Measurements from ENCODE around the gene LILRB3. TPM values are rescaled to one million over a fixed set of nuclear protein-coding genes. Genes with fewer than 3 reads are reported as not detected.
"Not testable (repeated sequence)": the region's sequence is repeated elsewhere in the genome, so short reads cannot be mapped to it uniquely, and the experiment has no call there.

Gene LILRB3
- total and polyA plus RNA-seq, 5 donors, result 0.95 to 5.7 (median 4.7) TPM

DNA sequence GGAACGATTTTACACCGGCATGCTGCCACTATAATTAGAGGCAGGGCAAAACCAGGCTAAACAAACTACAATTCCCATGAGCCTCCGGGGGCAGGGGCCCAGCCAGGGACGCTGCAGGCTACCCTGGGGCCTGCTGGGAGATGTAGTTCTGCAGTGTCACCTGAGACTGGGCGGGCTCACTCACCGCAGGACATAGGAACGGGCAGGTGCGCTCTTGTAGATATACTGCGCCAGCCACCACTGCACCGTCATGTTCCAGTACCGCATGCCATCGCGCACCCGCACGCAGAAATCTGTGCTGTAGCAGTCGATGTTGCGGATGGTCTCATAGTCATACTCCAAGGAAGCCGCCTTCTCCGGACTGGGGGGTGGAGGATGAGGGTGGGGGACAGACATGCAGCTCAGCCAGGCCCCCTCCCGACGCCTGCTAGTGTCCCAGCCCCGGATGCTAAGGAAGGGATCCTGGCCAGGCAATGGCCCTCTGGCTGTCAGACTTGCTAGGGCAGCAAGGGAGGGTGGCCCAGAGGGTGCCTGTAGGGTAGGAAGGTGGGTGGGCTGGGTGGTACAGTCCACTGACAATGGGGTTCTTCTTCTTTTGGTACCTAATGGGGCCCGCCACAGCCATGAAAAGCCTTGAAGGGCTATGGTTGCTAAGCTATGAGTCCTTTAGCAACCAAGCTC lies 44.1 kb downstream of the LILRB3 start:
- intact Hi-C loops (cut with DNase I), result no loop called here
- Histone ChIP-seq H3K27ac (ENCODE audit: low read length) (no peak overlapping the region), H3K4me3 (ENCODE audit: low read length) (no peak overlapping the region), H3K4me1 (ENCODE audit: control insufficient read depth, insufficient read depth, low read length) (no peaks in the 10 kb centered on the region), H3K9me3 (ENCODE audit: control insufficient read depth, low read length) (no peaks in the 10 kb centered on the region), H3K27me3 (ENCODE audit: control insufficient read depth, insufficient read depth) (no peaks in the 10 kb centered on the region)
- WGBS, result 74% methylated on average over 23 of the region's 23 CpGs
- ATAC-seq (peak; percentile 70 to 75), DNase-seq (peak in 1 of 3 donors; percentile 66)

DNA sequence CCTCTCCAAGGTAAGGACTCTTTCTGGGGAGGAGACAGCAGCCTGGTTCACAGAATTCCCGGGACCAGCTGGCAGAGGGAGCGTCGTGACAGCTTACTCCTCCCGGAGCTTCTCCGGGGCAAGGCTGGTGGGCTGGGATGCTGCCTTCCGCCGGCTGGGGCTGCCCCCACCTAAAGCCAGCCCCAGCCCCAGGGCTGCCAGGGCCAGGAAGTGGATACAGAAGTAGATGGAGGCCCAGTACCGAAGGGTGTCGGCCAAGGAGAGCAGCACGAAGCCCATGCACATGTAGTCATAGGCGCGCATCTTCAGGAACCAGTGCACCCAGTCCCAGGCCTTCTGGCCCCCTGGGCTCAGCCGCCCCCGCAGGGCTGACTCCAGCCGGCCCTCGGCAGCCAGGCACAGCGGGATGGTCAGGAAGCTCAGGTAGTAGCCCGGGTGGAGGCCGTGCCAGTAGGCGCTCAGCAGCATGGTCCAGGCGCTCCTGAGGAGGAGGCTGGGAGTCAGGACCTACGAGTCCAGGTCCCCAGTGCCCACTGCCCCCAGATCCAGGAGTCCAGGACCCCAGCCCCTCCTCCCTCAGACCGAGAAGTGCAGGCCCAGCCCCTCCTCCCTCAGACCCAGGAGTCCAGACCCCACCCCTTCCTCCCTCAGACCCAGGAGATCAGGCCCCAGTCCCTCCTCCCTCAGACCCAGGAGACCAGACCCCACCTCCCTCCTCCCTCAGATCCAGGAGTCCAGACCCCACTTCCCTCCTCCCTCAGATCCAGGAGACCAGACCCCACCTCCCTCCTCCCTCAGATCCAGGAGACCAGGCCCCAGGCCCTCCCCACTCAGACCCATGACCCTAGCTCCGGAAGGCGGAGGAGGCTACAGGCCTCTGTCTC lies 48.6 kb downstream of the LILRB3 start:
- ATAC-seq (peak in 1 of 2 donors; percentile 19), DNase-seq (peak in 1 of 3 donors; percentile 32)
- intact Hi-C loops (cut with DNase I), result loop anchor here in 1 of 4 donors (5.0 kb wide), 1 partner anchor 58 kb away; no protein-coding TSS in a partner anchor
- Histone ChIP-seq H3K4me3 (ENCODE audit: low read length) (no peak overlapping the region), H3K4me1 (ENCODE audit: control insufficient read depth, insufficient read depth, low read length) (no peaks in the 10 kb centered on the region), H3K9me3 (ENCODE audit: control insufficient read depth, low read length) (no peaks in the 10 kb centered on the region), H3K27ac (ENCODE audit: low read length) (no peak overlapping the region), H3K27me3 (ENCODE audit: control insufficient read depth, insufficient read depth) (no peaks in the 10 kb centered on the region)
- 64% methylated on average over 25 of the region's 25 CpGs for WGBS

DNA sequence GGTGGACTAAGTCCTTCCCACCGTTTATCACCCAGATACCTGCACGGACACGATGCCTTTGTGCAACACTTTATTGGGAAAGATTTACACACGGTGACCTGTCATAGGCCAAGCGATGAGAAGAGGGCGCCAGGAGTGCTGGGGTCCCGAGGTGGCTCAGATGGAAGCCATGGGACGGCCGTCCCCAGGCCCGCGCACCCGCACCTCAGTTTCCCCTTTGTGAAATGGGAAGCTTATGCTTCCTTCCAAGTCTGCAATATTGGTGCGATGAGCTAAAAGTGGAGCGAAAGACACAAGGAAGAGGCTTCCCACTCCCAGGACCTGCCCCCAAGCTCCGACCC lies 49.5 kb downstream of the LILRB3 start:
- intact Hi-C loops (cut with DNase I), result loop anchor here in 1 of 4 donors (5.0 kb wide), 1 partner anchor 59 kb away; no protein-coding TSS in a partner anchor
- H3K27me3 ChIP-seq (ENCODE audit: control insufficient read depth, insufficient read depth), result no peaks in the 10 kb centered on the region
- peak in 1 of 3 donors; percentile 4 for DNase-seq
- no peak overlapping the region for H3K27ac ChIP-seq (ENCODE audit: low read length)
- H3K9me3 ChIP-seq (ENCODE audit: control insufficient read depth, low read length), result no peaks in the 10 kb centered on the region
- 34% methylated on average over 15 of the region's 15 CpGs for WGBS
- ATAC-seq, result no peak
- H3K4me3 ChIP-seq (ENCODE audit: low read length), result no peak overlapping the region
- H3K4me1 ChIP-seq (ENCODE audit: control insufficient read depth, insufficient read depth, low read length), result no peaks in the 10 kb centered on the region

DNA sequence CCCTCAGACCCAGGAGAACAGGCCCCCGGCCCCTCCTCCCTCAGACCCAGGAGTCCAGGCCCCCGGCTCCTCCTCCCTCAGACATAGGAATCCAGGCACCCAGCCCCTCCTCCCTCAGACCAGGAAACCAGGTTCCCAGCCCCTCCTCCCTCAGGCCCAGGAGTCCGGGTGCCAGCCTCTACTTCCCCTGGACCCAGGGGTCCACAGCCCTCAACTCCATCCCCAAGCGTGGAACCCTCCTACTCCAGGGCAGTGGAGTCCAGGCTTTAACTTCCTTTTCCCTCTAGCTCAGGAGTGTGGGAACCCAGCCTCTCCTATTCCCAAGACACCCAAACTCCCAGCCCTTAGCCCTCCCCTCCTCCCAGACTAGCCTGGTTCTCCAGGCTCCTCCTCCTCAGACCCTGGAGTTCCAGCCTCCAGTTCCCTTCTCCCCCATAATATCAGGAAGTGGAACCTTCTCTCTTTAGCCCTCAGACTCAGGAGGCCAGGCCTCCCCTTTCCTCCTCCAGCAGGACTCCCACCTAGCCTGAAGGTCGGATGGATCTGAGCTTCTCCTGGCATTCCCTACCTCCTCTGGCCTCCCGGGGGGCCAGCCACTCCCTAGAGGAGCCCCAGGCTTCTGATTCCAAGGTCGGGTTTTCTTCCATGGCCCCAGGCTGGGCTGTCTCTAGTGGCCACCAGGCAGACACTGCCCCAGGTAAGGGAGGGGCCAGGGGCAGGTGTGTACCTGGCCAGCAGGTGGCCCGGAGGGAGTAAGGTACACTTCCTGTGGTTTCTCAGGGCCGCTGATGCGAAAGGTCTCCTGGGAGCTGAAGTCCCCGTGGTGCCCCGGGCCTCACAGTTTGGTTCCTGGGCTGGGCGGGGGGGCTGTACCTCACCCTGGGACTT lies 50.1 kb downstream of the LILRB3 start, which contains the start of gene TMC4:
Gene TMC4, minus strand, starts transcription at position 690 of the 888 bp plus-strand sequence. Its CDS starts 43 bp downstream, at position 647.
- DNase-seq (peak; percentile 20 to 78 (median 56)), ATAC-seq (peak; percentile 58 to 66)
- H3K27ac ChIP-seq (ENCODE audit: low read length), result no peak within 1 kb of the TSS
- no peaks in the 10 kb centered on the region for H3K27me3 ChIP-seq (ENCODE audit: control insufficient read depth, insufficient read depth)
- no peaks in the 10 kb centered on the region for H3K9me3 ChIP-seq (ENCODE audit: control insufficient read depth, low read length)
- intact Hi-C loops (cut with DNase I), result loop anchor here in 1 of 4 donors (5.0 kb wide), 1 partner anchor 60 kb away; no protein-coding TSS in a partner anchor
- no peaks in the 10 kb centered on the region for H3K4me1 ChIP-seq (ENCODE audit: control insufficient read depth, insufficient read depth, low read length)
- WGBS, result 16% methylated on average over 13 of the region's 13 CpGs
- peak within 1 kb of the TSS; percentile 6 for H3K4me3 ChIP-seq (ENCODE audit: low read length)

DNA sequence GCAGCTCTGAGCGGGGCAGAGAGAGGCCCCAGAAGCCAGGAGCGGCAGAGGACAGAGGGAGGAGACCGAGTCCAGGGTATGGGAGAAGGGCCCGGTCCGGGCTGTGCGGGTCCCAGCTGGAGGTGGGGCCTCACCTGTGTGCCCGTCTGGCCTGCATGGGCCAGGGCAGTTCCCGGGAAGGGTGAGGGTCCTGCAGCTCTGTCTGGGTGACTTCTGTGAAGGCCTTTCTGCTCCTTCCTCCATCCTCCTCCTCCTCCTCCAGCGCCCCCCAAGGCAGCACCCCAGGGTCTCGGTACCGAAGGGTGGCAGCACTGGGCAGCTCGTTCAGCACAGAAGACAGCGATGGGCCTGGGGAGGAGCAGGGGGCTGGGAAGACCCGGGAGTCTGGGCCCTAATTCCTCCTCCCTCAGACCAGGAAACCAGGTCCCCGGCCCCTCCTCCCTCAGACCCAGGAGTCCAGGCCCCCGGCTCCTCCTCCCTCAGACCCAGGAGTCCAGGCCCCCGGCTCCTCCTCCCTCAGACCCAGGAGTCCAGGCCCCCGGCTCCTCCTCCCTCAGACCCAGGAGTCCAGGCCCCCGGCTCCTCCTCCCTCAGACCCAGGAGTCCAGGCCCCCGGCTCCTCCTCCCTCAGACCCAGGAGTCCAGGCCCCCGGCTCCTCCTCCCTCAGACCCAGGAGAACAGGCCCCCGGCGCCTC lies 50.9 kb downstream of the LILRB3 start:
- not testable (repeated sequence) for H3K9me3 ChIP-seq (ENCODE audit: control insufficient read depth, low read length); H3K27me3 ChIP-seq (ENCODE audit: control insufficient read depth, insufficient read depth); H3K4me1 ChIP-seq (ENCODE audit: control insufficient read depth, insufficient read depth, low read length); H3K4me3 ChIP-seq (ENCODE audit: low read length); H3K27ac ChIP-seq (ENCODE audit: low read length)
- intact Hi-C loops (cut with DNase I), result loop anchor here in 2 of 4 donors (2.0 to 5.0 kb wide), 2 partner anchors 60 to 61 kb away; no protein-coding TSS in a partner anchor
- ATAC-seq, result peak; percentile 8 to 9
- WGBS, result 71% methylated on average over 19 of the region's 23 CpGs
- DNase-seq, result peak in 2 of 3 donors; percentile 47 to 57

DNA sequence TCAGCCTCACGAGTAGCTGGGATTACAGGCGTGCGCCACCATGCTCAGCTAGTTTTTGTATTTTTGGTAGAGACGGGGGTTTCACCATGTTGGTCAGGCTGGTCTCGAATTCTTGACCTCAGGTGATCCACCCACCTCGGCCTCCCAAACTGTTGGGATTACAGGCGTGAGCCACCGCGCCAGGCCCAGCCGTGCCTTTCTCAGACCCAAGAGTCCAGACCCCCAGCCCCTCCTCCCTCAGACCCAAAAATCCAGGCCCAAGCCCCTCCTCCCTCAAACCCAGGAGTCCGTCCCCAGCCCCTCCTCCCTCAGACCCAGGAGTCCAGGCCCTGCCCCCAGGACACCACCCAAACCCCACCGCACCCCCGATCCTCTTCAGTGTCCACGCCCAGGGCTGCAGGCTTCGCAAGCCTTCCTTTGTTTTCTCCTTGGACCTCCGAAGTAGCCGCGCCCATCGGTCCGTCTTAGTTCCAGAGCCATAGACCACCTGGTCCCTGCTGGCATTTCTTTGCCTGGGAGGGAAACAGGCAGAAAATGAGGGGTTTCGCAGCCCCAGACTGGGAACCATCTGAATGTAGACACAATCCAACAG lies 53.6 kb downstream of the LILRB3 start:
- no peaks in the 10 kb centered on the region for H3K27me3 ChIP-seq (ENCODE audit: control insufficient read depth, insufficient read depth)
- H3K27ac ChIP-seq (ENCODE audit: low read length), result no peak overlapping the region
- ATAC-seq (no peak), DNase-seq (peak in 2 of 3 donors; percentile 50 to 57)
- intact Hi-C loops (cut with DNase I), result loop anchor here in 2 of 4 donors (5.0 to 10.0 kb wide), 2 partner anchors 63 to 66 kb away; no protein-coding TSS in a partner anchor
- no peaks in the 10 kb centered on the region for H3K4me1 ChIP-seq (ENCODE audit: control insufficient read depth, insufficient read depth, low read length)
- no peaks in the 10 kb centered on the region for H3K9me3 ChIP-seq (ENCODE audit: control insufficient read depth, low read length)
- no peak overlapping the region for H3K4me3 ChIP-seq (ENCODE audit: low read length)
- 88% methylated on average over 21 of the region's 21 CpGs for WGBS

DNA sequence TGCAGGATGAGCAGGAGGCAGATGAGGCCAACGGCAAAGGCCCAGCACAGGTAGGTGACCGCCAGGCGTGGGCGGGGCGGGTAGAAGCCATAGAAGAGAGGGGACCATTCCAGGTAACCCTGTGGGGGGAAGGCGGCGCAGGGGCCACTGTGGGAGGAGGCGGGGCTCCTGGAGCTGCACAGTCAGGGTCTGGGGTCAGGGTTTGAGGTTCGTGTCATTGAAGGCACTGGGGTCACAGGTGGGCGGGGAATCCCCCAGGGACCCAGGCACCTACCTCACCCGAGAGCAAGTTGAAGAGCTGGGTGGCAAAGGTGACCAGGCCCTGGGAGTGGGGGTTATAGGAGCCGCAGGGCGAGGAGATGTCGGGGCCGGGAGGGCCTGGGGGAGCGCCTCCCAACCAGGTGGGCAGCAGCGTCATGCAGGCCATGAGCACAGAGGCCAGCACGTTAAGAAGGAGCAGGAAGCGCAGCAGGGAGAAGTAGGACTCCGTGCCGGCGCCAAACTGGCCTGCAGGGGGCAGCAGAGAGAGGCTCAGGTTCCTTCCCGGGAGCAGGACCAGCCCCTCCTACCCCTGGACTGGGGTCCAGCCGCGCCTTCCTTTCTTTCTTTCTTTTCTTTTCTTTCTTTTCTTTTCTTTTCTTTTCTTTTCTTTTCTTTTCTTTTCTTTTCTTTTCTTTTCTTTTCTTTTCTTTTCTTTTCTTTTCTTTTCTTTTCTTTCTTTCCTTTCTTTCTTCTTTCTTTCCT lies 54.5 kb downstream of the LILRB3 start:
- intact Hi-C loops (cut with DNase I), result loop anchor here in 2 of 4 donors (5.0 to 10.0 kb wide), 2 partner anchors 64 to 66 kb away; no protein-coding TSS in a partner anchor
- WGBS, result 25% methylated on average over 25 of the region's 25 CpGs

More for the DNA sequence above, 54.5 kb downstream of the LILRB3 start:
- ATAC-seq, result peak; percentile 82 to 88
- H3K9me3 ChIP-seq (ENCODE audit: control insufficient read depth, low read length), result no peaks in the 10 kb centered on the region
- H3K27me3 ChIP-seq (ENCODE audit: control insufficient read depth, insufficient read depth), result no peaks in the 10 kb centered on the region
- H3K27ac ChIP-seq (ENCODE audit: low read length), result no peak overlapping the region
- no peak overlapping the region for H3K4me3 ChIP-seq (ENCODE audit: low read length)
- peak; percentile 92 to 98 (median 98) for DNase-seq
- H3K4me1 ChIP-seq (ENCODE audit: control insufficient read depth, insufficient read depth, low read length), result no peaks in the 10 kb centered on the region

Measured in right cardiac atrium (tissue), 5 donors.